Endothelial cell of umbilical vein (primary cell): ENCODE results near the gene ABI3. TPM values are rescaled to one million over a fixed set of nuclear protein-coding genes. Genes with fewer than 3 reads are reported as not detected.

Source experiments
- BruUV-seq: library from RNA; stranded (reverse); fragments of 400-500 nt; replicated peaks from 2 replicates; lab custom pipeline; 2021; lab: Mats Ljungman, UMichigan
- CTCF ChIA-PET: fragments of 300-600, 350-600 bp; sonication (Branson Sonifier 250); formaldehyde crosslinking; loops from one replicate; lab custom pipeline; 2021; ENCODE audit warnings: antibody characterized with exemption, inconsistent platforms; lab: Charles Lee
- POLR2A ChIA-PET: fragments of 300-600, 350-600 bp; sonication (Branson Sonifier 250); formaldehyde crosslinking; loops from one replicate; lab custom pipeline; 2021; ENCODE audit warnings: antibody characterized with exemption, inconsistent platforms; lab: Charles Lee
- DNase-seq: peaks from one replicate; pipeline ENCODE4 v3.0.0-alpha.2; 2011; ENCODE audit warnings: low read depth, low spot score
- FAIRE-seq: peaks from 2 replicates; lab custom pipeline; 2011; peaks lifted over from hg19 to GRCh38; lab: Jason Lieb, UNC
- H2AFZ ChIP-seq: 2 replicates; pipeline ENCODE4 v1.6.0; 2012; ENCODE audit warnings: low read depth, low read length, control low read depth, inconsistent platforms
- H3K27ac ChIP-seq: 2 replicates; pipeline ENCODE4 v1.5.1; 2011; ENCODE audit warnings: low read depth, mild to moderate bottlenecking, control low read depth, low read length, moderate library complexity; ENCODE audit not compliant: insufficient read depth
- H3K27me3 ChIP-seq, 2 experiments: 2 replicates each; pipeline versions ENCODE4 v1.6.0 to v1.6.1; 2011; ENCODE audit warnings: low read length in 2 of 2, mixed read lengths in 1 of 2; ENCODE audit not compliant: control insufficient read depth in 2 of 2, insufficient read depth in 2 of 2
- H3K36me3 ChIP-seq, 2 experiments: 2 replicates in 1 of 2; 3 replicates in 1 of 2; pipeline ENCODE4 v1.5.1; 2011; ENCODE audit warnings: low read length in 2 of 2, mild to moderate bottlenecking in 1 of 2, moderate library complexity in 1 of 2; ENCODE audit not compliant: control insufficient read depth in 2 of 2, insufficient read depth in 2 of 2; ENCODE audit errors: extremely low read depth in 1 of 2
- H3K4me1 ChIP-seq: 3 replicates; pipeline ENCODE4 v1.5.1; 2011; ENCODE audit warnings: mild to moderate bottlenecking, low read length; ENCODE audit not compliant: control insufficient read depth, insufficient read depth; ENCODE audit errors: extremely low read depth
- H3K4me2 ChIP-seq: 2 replicates; pipeline ENCODE4 v1.6.1; 2011; ENCODE audit warnings: low read length, control low read depth, mixed read lengths; ENCODE audit not compliant: insufficient read depth
- H3K4me3 ChIP-seq, 3 experiments: fragments of 200-600 bp in 1 of 3; sonication (generic), shearing (Covaris generic) in 1 of 3; replicated peaks in 1 of 3; 2 replicates each; pipeline ENCODE4 v1.5.1; 2011 to 2016; ENCODE audit warnings: control low read depth in 3 of 3, low read length in 3 of 3, mild to moderate bottlenecking in 2 of 3, inconsistent platforms in 1 of 3, low read depth in 1 of 3, moderate library complexity in 1 of 3; ENCODE audit not compliant: insufficient read depth in 1 of 3
- H3K79me2 ChIP-seq: 2 replicates; pipeline ENCODE4 v1.6.0; 2012; ENCODE audit warnings: low read length, inconsistent platforms; ENCODE audit not compliant: control insufficient read depth, insufficient read depth
- H3K9ac ChIP-seq: replicated peaks from 2 replicates; pipeline ENCODE3; 2011; ENCODE audit warnings: low read length, control low read depth; ENCODE audit not compliant: insufficient read depth; ENCODE audit errors: extremely low read depth
- H3K9me1 ChIP-seq: replicated peaks from 3 replicates; pipeline ENCODE4 v1.6.0; 2011; ENCODE audit warnings: mild to moderate bottlenecking, low read length; ENCODE audit not compliant: control insufficient read depth, insufficient read depth; ENCODE audit errors: extremely low read depth
- H3K9me3 ChIP-seq: replicated peaks from 2 replicates; pipeline ENCODE4 v1.5.1; 2012; ENCODE audit warnings: low read length, inconsistent platforms; ENCODE audit not compliant: control insufficient read depth, insufficient read depth
- H4K20me1 ChIP-seq: replicated peaks from 2 replicates; pipeline ENCODE3; 2011; ENCODE audit warnings: mild to moderate bottlenecking, low read length; ENCODE audit not compliant: control insufficient read depth, insufficient read depth; ENCODE audit errors: extremely low read depth
- EZH2 ChIP-seq: IDR thresholded peaks from 2 replicates; pipeline ENCODE4 v1.6.1; 2012; ENCODE audit warnings: borderline replicate concordance, low read depth, mild to moderate bottlenecking, moderate library complexity, low read length, inconsistent platforms; ENCODE audit not compliant: severe bottlenecking
- FOS ChIP-seq: IDR thresholded peaks from 2 replicates; pipeline ENCODE4 v1.6.1; 2011; ENCODE audit warnings: mild to moderate bottlenecking, low read length, moderate library complexity, borderline replicate concordance; ENCODE audit not compliant: insufficient read depth
- GATA2 ChIP-seq: IDR thresholded peaks from 2 replicates; pipeline ENCODE4 v1.7.0; 2011; ENCODE audit warnings: low read depth, mild to moderate bottlenecking, moderate library complexity, mixed read lengths, low read length; ENCODE audit not compliant: insufficient read length, insufficient read depth
- JUN ChIP-seq: IDR thresholded peaks from 2 replicates; pipeline ENCODE4 v1.6.1; 2011; ENCODE audit warnings: borderline replicate concordance, low read depth; ENCODE audit not compliant: insufficient read length, insufficient read depth
- MYC ChIP-seq: IDR thresholded peaks from one replicate; pipeline ENCODE4 v1.6.1; 2011; ENCODE audit warnings: mild to moderate bottlenecking, low read depth, low read length
- POLR2A ChIP-seq: IDR thresholded peaks from 2 replicates; pipeline ENCODE4 v1.6.1; 2012; ENCODE audit warnings: low read depth, mild to moderate bottlenecking, control low read depth, low read length
- POLR2AphosphoS5 ChIP-seq: IDR thresholded peaks from 2 replicates; pipeline ENCODE4 v1.6.1; 2012; ENCODE audit warnings: low read depth, mild to moderate bottlenecking, control low read depth, low read length, moderate library complexity; ENCODE audit not compliant: insufficient read depth
- dilution Hi-C: fragments of 300-500 bp; cut with MboI; formaldehyde crosslinking; loops from one replicate; pipeline ENCODE4 v1.15.0; 2019; ENCODE audit warnings: low sequenced_read_pairs; ENCODE audit not compliant: extremely low pct_ligation_motif_present
- intact Hi-C: fragments of 100-400 bp; cut with micrococcal nuclease; formaldehyde crosslinking; loops from one replicate; pipeline ENCODE4 v1.10.0; 2022
- polyA plus RNA-seq, 4 experiments: library from polyadenylated mRNA; depleted of rRNA in 3 of 4; stranded (reverse) in 3 of 4; unstranded in 1 of 4; fragments of >200 nt; gene quantifications; 2 replicates each; pipeline versions ENCODE4 v1.2.1 to v1.2.3, GENCODE V29; 2011 to 2012; ENCODE audit warnings: missing spikeins in 1 of 4
- total RNA-seq: library from RNA; stranded (reverse); gene quantifications from 2 replicates; pipeline ENCODE4 v1.2.3, GENCODE V29; 2021
- TF ChIP-seq, protein P1 (sequence below): IDR thresholded peaks from 2 replicates; pipeline ENCODE4 v1.6.1; 2011; ENCODE audit not compliant: insufficient read depth, insufficient read length
- TF ChIP-seq, protein P2 (sequence below), 2 donors: IDR thresholded peaks; 1 replicate in 1 of 2; 2 replicates in 1 of 2; pipeline ENCODE4 v1.5.1; 2011; ENCODE audit warnings: low read length in 2 of 2, mild to moderate bottlenecking in 2 of 2, moderate library complexity in 2 of 2, control low read depth in 1 of 2, inconsistent platforms in 1 of 2, low read depth in 1 of 2; ENCODE audit not compliant: insufficient read depth in 1 of 2; ENCODE audit errors: extremely low read depth in 1 of 2

The ABI3 gene
- total and polyA plus RNA-seq, 2 donors (not counting 3 experiments of a cell fraction or from before 2014, with no cell fraction given), result 35.2 to 35.5 TPM

DNA sequence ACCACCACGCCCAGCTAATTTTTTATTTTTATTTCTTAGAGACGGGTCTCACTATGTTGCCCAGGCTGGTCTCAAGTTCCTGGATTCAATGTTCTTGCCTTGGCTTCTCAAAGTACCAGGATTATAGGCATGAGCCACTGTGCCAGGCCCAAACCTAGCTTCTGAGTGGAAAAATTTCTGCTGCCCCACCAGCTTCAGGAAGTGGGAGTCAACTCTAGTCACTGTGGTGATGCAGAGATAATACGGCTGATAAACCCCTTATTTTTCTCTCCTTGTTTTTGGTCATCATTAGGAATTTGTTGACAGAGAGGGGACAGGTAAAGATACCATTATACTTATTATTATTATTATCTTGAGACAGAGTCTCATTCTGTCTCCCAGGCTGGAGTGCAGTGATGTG, 47.9 kb downstream of the ABI3 start:
- intact Hi-C loops (no loop called here), dilution Hi-C loops (no loop called here)
- Histone ChIP-seq H3K9ac (no peak overlapping the region), H3K36me3 (no peaks in the 10 kb centered on the region), H3K27ac (no peak overlapping the region), H3K9me1 (no peaks in the 10 kb centered on the region), H2AFZ (no peak overlapping the region), H4K20me1 (no peaks in the 10 kb centered on the region), H3K4me1 (peaks cover 14% of the 10 kb centered on the region), H3K4me3 (no peak overlapping the region), H3K9me3 (no peaks in the 10 kb centered on the region), H3K27me3 (no peaks in the 10 kb centered on the region), H3K4me2 (no peak overlapping the region), H3K79me2 (no peaks in the 10 kb centered on the region)
- TF ChIP-seq, protein P1, sequence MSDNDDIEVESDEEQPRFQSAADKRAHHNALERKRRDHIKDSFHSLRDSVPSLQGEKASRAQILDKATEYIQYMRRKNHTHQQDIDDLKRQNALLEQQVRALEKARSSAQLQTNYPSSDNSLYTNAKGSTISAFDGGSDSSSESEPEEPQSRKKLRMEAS, result no peak
- TF ChIP-seq EZH2, result no peak
- TF ChIP-seq, protein P2, sequence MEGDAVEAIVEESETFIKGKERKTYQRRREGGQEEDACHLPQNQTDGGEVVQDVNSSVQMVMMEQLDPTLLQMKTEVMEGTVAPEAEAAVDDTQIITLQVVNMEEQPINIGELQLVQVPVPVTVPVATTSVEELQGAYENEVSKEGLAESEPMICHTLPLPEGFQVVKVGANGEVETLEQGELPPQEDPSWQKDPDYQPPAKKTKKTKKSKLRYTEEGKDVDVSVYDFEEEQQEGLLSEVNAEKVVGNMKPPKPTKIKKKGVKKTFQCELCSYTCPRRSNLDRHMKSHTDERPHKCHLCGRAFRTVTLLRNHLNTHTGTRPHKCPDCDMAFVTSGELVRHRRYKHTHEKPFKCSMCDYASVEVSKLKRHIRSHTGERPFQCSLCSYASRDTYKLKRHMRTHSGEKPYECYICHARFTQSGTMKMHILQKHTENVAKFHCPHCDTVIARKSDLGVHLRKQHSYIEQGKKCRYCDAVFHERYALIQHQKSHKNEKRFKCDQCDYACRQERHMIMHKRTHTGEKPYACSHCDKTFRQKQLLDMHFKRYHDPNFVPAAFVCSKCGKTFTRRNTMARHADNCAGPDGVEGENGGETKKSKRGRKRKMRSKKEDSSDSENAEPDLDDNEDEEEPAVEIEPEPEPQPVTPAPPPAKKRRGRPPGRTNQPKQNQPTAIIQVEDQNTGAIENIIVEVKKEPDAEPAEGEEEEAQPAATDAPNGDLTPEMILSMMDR (IDR thresholded peaks at IDR 0.05; ENCODE audit: extremely low read depth in 1 of 2, insufficient read depth in 1 of 2, low read depth in 1 of 2, low read length in 2 of 2), result no peak
- TF ChIP-seq POLR2A, result no peak
- peak; percentile 82 for TF ChIP-seq GATA2
- TF ChIP-seq FOS, result peak; percentile 9
- no peak for TF ChIP-seq POLR2AphosphoS5
- no peak for TF ChIP-seq MYC
- TF ChIP-seq JUN, result no peak
- FAIRE-seq, result no peak
- CTCF ChIA-PET, result interaction anchor here (0.7 kb wide), 1 partner anchor 33 kb away, joined by 3 read pairs; no protein-coding TSS in a partner anchor
- DNase-seq, result no peak
- BruUV-seq, result no TSS peak
- POLR2A ChIA-PET, result no interaction called here
